Measurements from ENCODE around the gene BEND5.

Gene BEND5

GRCh38 chr1:48765335-48765734 lies 11.4 kb downstream of the BEND5 start:
- no peak for DNase-seq (ENCODE audit: low read depth in 1 of 2, low spot score in 1 of 2)

GRCh38 chr1:48761986-48762385 lies 14.7 kb downstream of the BEND5 start:
- DNase-seq (ENCODE audit: low read depth in 1 of 2, low spot score in 1 of 2), result no peak

- DNase-seq (ENCODE audit: low read depth in 1 of 2, low spot score in 1 of 2), result no peak
These were observed 15.3 kb downstream of the BEND5 start for GRCh38 chr1:48761411-48761810.

DNA sequence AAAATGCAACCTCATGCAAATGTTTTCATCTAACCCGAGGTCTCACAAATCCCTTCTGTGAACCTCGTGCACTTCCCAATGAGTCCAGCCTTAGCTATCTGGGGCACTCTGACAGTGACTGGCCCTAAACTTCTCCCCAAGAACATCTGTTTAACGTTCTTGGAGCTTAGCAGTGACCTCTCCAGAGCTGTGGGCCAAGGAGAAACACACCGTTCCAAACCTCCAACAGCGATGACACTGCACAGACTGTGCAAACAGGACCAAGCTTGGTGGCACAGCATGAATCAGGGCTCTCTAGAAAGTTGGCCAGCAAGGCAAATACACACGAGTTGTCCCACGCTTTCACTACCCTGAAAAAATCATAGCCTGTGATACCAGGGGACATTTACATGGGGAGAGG lies 15.8 kb downstream of the BEND5 start:
- DNase-seq (ENCODE audit: low read depth in 1 of 2, low spot score in 1 of 2), result no peak

DNA sequence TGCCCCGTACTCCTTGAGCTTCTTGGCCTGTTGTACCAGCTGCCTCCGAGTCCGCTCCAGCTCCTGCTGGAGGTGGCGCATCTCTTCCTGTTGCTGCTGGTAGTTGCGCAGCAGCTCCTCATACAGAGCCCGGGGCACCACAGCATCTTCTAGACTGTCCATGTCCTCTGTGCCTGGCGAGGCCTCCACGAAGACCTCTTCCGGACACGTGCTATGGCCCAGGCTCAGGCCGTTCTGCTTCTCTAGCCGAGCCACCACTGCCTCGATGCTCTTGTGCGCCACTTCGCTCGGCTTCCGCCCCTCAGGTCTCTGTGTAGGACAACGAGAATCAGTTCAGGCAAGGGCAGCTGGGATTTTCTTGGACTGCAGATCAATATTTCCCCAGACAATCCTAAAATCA lies 17.7 kb downstream of the BEND5 start:
- DNase-seq (ENCODE audit: low read depth in 1 of 2, low spot score in 1 of 2), result no peak

GRCh38 chr1:48757363-48757762 lies 19.3 kb downstream of the BEND5 start:
- DNase-seq (ENCODE audit: low read depth in 1 of 2, low spot score in 1 of 2), result no peak

DNA sequence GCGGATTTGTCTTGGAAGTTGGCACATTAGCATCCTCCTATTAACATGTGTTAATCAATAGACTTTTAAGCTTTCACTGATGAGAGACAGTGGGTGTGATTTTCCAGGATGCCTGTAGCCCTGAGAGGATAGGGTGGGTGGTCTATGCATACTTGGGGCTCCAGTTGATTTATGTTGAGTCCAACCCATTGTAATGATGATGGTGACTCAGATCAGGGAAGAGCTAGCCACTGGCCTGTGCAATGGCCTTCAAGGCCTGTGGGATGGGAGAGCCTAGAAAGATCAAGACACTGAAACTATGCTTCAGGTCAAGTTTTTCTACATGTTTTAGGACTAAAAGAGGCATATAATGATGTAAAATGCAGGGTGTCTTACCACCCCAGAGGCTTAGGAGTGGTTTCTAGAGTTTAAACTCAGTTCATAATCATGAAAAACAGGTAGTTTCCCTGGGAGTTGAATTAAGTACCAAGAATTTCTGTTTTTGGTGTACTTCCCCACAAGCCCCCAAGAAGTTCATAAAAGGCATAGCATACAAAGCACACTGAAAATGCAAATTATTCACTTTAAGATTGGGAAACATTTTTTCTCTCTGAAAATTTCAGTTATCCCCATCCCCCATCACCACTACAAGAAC lies 19.9 kb downstream of the BEND5 start:
- DNase-seq (ENCODE audit: low read depth in 1 of 2, low spot score in 1 of 2), result no peak

DNA sequence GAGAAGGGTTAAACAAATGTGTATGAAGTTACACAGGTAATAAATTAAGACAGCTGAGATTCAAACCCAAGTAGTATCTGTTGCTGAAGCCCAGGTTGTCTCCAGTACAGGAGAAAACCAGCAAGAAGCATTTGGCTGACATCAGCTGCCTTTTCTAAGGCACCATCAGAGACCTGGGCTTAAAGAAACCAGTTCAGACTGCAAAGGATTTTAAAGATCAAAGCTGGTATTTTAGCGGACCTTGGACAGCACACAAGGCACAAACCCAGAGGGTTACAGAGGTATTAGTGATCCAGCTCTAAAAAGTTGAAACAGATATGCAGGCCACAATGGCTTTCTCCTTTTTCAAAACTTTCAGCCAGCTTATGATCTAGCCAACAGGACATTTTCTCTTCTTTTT lies 23.4 kb downstream of the BEND5 start:
- DNase-seq (ENCODE audit: low read depth in 1 of 2, low spot score in 1 of 2), result no peak

- no peak for DNase-seq (ENCODE audit: low read depth in 1 of 2, low spot score in 1 of 2)
These were observed 26.6 kb downstream of the BEND5 start for GRCh38 chr1:48750109-48750508.

- DNase-seq (ENCODE audit: low read depth in 1 of 2, low spot score in 1 of 2), result no peak
These were observed 27.6 kb downstream of the BEND5 start for GRCh38 chr1:48749068-48749467.

GRCh38 chr1:48746906-48747305 lies 29.8 kb downstream of the BEND5 start:
- no peak for DNase-seq (ENCODE audit: low read depth in 1 of 2, low spot score in 1 of 2)

GRCh38 chr1:48744032-48744431 lies 32.7 kb downstream of the BEND5 start:
- DNase-seq (ENCODE audit: low read depth in 1 of 2, low spot score in 1 of 2), result no peak

GRCh38 chr1:48743480-48743879 lies 33.2 kb downstream of the BEND5 start:
- DNase-seq (ENCODE audit: low read depth in 1 of 2, low spot score in 1 of 2), result no peak

- DNase-seq (ENCODE audit: low read depth in 1 of 2, low spot score in 1 of 2), result no peak
These were observed 35.3 kb downstream of the BEND5 start for GRCh38 chr1:48741380-48741779.

DNA sequence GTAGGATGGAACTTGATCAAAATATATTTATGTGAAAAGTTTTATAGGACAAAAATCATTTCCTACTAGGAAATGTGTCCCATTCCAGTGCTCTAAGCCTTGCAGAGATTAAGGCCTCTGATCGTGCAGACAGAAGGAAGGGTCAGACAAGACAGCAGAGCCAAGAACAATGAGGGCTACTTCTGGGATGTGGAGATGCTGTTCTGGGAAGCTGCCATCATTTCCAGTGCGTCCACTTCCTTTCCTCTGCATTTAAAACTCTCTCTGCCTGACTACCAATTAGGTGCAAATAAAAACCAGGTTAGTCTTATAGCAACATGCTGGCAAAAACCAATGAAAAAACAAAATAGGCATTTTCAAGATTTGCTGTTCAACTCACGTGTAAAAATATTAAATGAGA lies 36.1 kb downstream of the BEND5 start:
- DNase-seq (ENCODE audit: low read depth in 1 of 2, low spot score in 1 of 2), result no peak

- DNase-seq (ENCODE audit: low read depth in 1 of 2, low spot score in 1 of 2), result no peak
These were observed 37.6 kb downstream of the BEND5 start for GRCh38 chr1:48739091-48739490.

- DNase-seq (ENCODE audit: low read depth in 1 of 2, low spot score in 1 of 2), result no peak
These were observed 38.3 kb downstream of the BEND5 start for GRCh38 chr1:48738356-48738755.

DNA sequence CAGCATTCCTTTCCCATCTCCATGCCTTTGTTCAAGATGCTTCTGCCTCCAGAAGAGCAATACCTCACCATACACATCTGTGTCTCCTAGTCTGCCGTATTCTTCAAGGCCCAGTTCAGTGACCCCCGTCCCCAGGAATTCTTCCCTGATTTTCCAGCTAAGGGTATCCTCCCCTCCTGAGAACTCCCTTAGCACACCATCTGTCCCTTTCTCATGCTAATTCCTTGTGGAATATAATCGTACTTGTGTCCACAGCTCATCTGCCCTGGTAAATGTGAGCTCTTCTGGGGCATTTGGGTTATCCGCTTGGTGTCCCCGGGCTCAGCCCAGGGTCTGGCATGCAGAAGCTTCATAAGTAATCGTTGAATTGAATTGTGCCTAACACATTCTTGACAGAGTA lies 40.9 kb downstream of the BEND5 start:
- no peak for DNase-seq (ENCODE audit: low read depth in 1 of 2, low spot score in 1 of 2)

DNA sequence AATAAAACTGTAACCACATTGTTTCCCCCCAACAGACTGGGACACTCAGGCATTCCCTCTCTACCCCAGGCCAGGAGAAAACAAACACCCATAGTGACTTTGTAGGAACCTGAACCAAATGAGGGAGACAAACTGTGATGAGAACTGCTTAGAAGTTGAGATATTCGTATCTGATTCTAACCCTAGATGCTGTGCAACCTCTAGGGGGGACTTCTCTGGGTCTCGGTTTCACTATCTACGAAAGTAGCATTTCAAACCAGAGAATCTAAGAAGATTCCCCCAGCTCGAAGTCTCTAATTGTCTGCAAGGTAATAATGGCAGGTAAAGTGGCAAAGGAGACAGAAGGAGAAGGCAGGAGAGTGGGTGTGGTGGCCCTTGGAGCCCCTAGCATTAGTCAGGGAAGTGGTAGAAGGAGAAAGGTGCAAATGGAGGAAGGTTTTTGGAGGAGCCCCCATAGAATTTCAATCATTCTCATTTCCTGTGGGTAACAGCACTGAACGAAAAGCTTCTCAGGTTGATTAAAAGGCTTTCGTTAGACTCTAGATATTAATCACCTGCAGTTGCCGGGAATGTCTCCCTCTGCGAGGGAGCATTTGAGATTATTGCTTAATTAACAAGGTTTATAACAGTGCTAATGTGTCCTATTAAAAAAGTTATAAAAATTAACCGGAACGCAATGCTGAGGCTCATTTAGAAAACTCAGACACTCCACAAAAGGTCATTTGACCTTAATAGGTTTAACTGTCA lies 46.4 kb downstream of the BEND5 start:
- no peak for DNase-seq (ENCODE audit: low read depth in 1 of 2, low spot score in 1 of 2)

GRCh38 chr1:48728584-48728983 lies 48.1 kb downstream of the BEND5 start:
- no peak for DNase-seq (ENCODE audit: low read depth in 1 of 2, low spot score in 1 of 2)

GRCh38 chr1:48726557-48727215 lies 50.0 kb downstream of the BEND5 start:
- DNase-seq (ENCODE audit: low read depth in 1 of 2, low spot score in 1 of 2), result no peak

DNA sequence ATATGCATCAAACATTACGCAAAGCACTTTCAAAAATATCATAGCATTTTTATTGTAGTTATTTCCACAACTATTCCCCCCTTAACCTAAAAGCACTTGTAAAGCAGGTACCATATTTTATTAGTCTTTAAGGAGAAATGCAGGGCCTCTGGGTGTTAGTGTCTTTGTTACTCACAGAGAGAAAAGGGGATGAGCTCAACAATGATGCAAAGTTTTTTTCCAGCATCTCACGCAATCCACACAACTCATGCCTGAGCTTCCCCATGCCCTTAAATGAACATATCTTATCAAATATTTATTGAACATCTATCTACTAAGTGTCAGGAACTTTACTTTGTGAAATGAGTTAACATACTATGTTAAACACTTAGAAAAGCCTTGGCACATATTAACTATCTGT lies 50.6 kb downstream of the BEND5 start:
- no peak for DNase-seq (ENCODE audit: low read depth in 1 of 2, low spot score in 1 of 2)
